ENCODE results near the gene C1orf174. TPM values are rescaled to one million over a fixed set of nuclear protein-coding genes. Genes with fewer than 3 reads are reported as not detected.

C1orf174 gene
- total RNA-seq, 6 experiments from 2014 or later: 9.7 to 20.9 (median 11.1) TPM

- WGBS (ENCODE audit: insufficient coverage, low coverage, low lambda C conversion rate, missing lambda C conversion rate): 53% methylated on average over 9 of the region's 25 CpGs
- ATAC-seq (peak in 1 of 4 donors; percentile 8), DNase-seq (peak in 1 of 3 donors; percentile 47)
- Histone ChIP-seq H3K4me3 (no peak overlapping the region), H3K27me3 (no peaks in the 10 kb centered on the region), H3K4me1 (no peaks in the 10 kb centered on the region), H3K36me3 (no peaks in the 10 kb centered on the region), H3K9me3 (no peaks in the 10 kb centered on the region), H3K27ac (no peak overlapping the region)
- intact Hi-C loops (cut with DNase I): no loop called here
- no peak for TF ChIP-seq POLR2A (IDR thresholded peaks at IDR 0.05)
- no peak for TF ChIP-seq CTCF (IDR thresholded peaks at IDR 0.05)
These were observed 23.5 kb upstream of the C1orf174 start for GRCh38 chr1:3923378-3924185.

GRCh38 chr1:3922851-3923250 is 22.8 kb upstream of the C1orf174 start:
- 57% methylated on average over 4 of the region's 6 CpGs for WGBS (ENCODE audit: insufficient coverage, low coverage, low lambda C conversion rate, missing lambda C conversion rate)
- intact Hi-C loops (cut with DNase I): no loop called here
- H3K27me3 ChIP-seq: no peaks in the 10 kb centered on the region
- no peak overlapping the region for H3K4me3 ChIP-seq
- TF ChIP-seq POLR2A (IDR thresholded peaks at IDR 0.05) (no peak), CTCF (IDR thresholded peaks at IDR 0.05) (no peak)
- no peaks in the 10 kb centered on the region for H3K9me3 ChIP-seq
- DNase-seq: peak in 1 of 3 donors; percentile 9
- H3K4me1 ChIP-seq: no peaks in the 10 kb centered on the region
- H3K36me3 ChIP-seq: no peaks in the 10 kb centered on the region
- no peak overlapping the region for H3K27ac ChIP-seq
- no peak for ATAC-seq

GRCh38 chr1:3922201-3922725 is 22.2 kb upstream of the C1orf174 start:
- Histone ChIP-seq H3K4me3 (no peak overlapping the region), H3K4me1 (no peaks in the 10 kb centered on the region), H3K36me3 (no peaks in the 10 kb centered on the region), H3K27ac (no peak overlapping the region), H3K27me3 (no peaks in the 10 kb centered on the region), H3K9me3 (no peaks in the 10 kb centered on the region)
- ATAC-seq: no peak
- WGBS (ENCODE audit: insufficient coverage, low coverage, low lambda C conversion rate, missing lambda C conversion rate): 83% methylated on average over 2 of the region's 6 CpGs
- TF ChIP-seq CTCF (IDR thresholded peaks at IDR 0.05): no peak
- TF ChIP-seq POLR2A (IDR thresholded peaks at IDR 0.05): no peak
- DNase-seq: no peak
- intact Hi-C loops (cut with DNase I): no loop called here

GRCh38 chr1:3921765-3922164 is 21.7 kb upstream of the C1orf174 start:
- ATAC-seq: no peak
- Histone ChIP-seq H3K4me3 (no peak overlapping the region), H3K27me3 (no peaks in the 10 kb centered on the region), H3K36me3 (no peaks in the 10 kb centered on the region), H3K4me1 (no peaks in the 10 kb centered on the region), H3K9me3 (no peaks in the 10 kb centered on the region), H3K27ac (no peak overlapping the region)
- 64% methylated on average over 8 of the region's 8 CpGs for WGBS (ENCODE audit: insufficient coverage, low coverage, low lambda C conversion rate, missing lambda C conversion rate)
- TF ChIP-seq CTCF (IDR thresholded peaks at IDR 0.05) (no peak), POLR2A (IDR thresholded peaks at IDR 0.05) (no peak)
- intact Hi-C loops (cut with DNase I): no loop called here
- DNase-seq: peak in 1 of 3 donors; percentile 30
